Measurements from ENCODE around the gene PCDHA1. TPM values are rescaled to one million over a fixed set of nuclear protein-coding genes. Genes with fewer than 3 reads are reported as not detected.

PCDHA1 gene
- total and polyA plus RNA-seq, 2 experiments from 2014 or later: 0.81 to 1.6 TPM

DNA sequence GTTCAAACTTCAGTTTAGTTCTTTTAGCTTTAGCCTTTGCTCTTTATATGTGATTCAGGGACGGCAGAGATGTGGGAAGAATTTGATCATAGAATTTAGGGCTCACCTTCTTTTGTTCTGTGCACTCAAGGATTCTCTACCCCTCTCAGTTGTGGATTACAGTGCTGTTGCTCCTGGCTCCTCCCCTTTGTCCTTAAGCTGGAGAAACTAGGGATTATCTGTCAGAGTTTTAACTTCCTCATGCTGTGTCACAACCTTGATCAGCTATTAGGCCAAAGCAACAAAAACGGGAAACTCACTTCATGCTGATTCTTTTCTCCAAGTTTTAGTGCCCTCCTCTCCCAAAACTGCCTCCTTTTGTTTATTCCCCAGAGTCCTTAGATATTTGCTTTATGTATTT is 167.3 kb downstream of the PCDHA1 start:
- H3K27ac ChIP-seq (ENCODE audit: low read depth): no peak overlapping the region
- no peaks in the 10 kb centered on the region for H3F3A ChIP-seq (replicated peaks; ENCODE audit: low read depth)
- peaks cover 4% of the 10 kb centered on the region; the same call in 1 of the 2 replicates for H3K79me2 ChIP-seq (replicated peaks; ENCODE audit: insufficient read depth)
- H3K4me1 ChIP-seq (ENCODE audit: insufficient read depth): no peaks in the 10 kb centered on the region
- peak; percentile 41 for DNase-seq (ENCODE audit: low spot score)
- H3K9me2 ChIP-seq (ENCODE audit: insufficient read depth): no peaks in the 10 kb centered on the region
- H3K4me3 ChIP-seq: no peak overlapping the region
- peak; percentile 40; the same call in 2 of the 3 replicates for ATAC-seq
- H2AFZ ChIP-seq: no peak overlapping the region
- TF ChIP-seq ZNF114 (CRISPR knock-in tag; IDR thresholded peaks at IDR 0.05) (no peak), NANOG (IDR thresholded peaks at IDR 0.05; ENCODE audit: borderline replicate concordance) (no peak), ZNF462 (CRISPR knock-in tag; IDR thresholded peaks at IDR 0.05) (no peak), REST (IDR thresholded peaks at IDR 0.05; ENCODE audit: unreplicated experiment) (no peak), EZH2phosphoT487 (IDR thresholded peaks at IDR 0.05; ENCODE audit: unreplicated experiment) (no peak), POLR2AphosphoS5 (IDR thresholded peaks at IDR 0.05; ENCODE audit: low read depth) (no peak), STAT1 (IDR thresholded peaks at IDR 0.05; ENCODE audit: unreplicated experiment) (no peak), CREB1 (CRISPR knock-in tag; IDR thresholded peaks at IDR 0.05; ENCODE audit: low read depth) (no peak), JUNB (IDR thresholded peaks at IDR 0.05; ENCODE audit: unreplicated experiment) (no peak)
- TF ChIP-seq, protein P1, sequence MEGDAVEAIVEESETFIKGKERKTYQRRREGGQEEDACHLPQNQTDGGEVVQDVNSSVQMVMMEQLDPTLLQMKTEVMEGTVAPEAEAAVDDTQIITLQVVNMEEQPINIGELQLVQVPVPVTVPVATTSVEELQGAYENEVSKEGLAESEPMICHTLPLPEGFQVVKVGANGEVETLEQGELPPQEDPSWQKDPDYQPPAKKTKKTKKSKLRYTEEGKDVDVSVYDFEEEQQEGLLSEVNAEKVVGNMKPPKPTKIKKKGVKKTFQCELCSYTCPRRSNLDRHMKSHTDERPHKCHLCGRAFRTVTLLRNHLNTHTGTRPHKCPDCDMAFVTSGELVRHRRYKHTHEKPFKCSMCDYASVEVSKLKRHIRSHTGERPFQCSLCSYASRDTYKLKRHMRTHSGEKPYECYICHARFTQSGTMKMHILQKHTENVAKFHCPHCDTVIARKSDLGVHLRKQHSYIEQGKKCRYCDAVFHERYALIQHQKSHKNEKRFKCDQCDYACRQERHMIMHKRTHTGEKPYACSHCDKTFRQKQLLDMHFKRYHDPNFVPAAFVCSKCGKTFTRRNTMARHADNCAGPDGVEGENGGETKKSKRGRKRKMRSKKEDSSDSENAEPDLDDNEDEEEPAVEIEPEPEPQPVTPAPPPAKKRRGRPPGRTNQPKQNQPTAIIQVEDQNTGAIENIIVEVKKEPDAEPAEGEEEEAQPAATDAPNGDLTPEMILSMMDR (conservative IDR thresholded peaks at IDR 0.05; ENCODE audit: low read depth in 2 of 2): no peak
- no peaks in the 10 kb centered on the region for H4K20me1 ChIP-seq (replicated peaks; ENCODE audit: insufficient read depth)
- no peak overlapping the region for H3K4me3 Mint-ChIP-seq
- H3K9me3 Mint-ChIP-seq: no peaks in the 10 kb centered on the region; the same call in 2 of the 3 replicates
- no peaks in the 10 kb centered on the region for H3K36me3 ChIP-seq (ENCODE audit: insufficient read depth)
- H3K27me3 Mint-ChIP-seq (ENCODE audit: insufficient read depth, low read depth, poor library complexity): peaks cover 2% of the 10 kb centered on the region
- H3K27me3 ChIP-seq (ENCODE audit: insufficient read depth): no peaks in the 10 kb centered on the region
- peaks cover 4% of the 10 kb centered on the region; the same call in 2 of the 3 replicates for H3K4me1 Mint-ChIP-seq
- H3K27ac Mint-ChIP-seq: no peak overlapping the region
- no peaks in the 10 kb centered on the region; the same call in 1 of the 3 replicates for H3K36me3 Mint-ChIP-seq (ENCODE audit: low read depth)
- H3K4me2 ChIP-seq: no peak overlapping the region
